ENCODE results near the gene TBC1D22B.

GRCh38 chr6:37347670-37348111 is 90.1 kb downstream of the TBC1D22B start:
- TF ChIP-seq CTCF (IDR thresholded peaks at IDR 0.05) (no peak), POLR2A (IDR thresholded peaks at IDR 0.05) (no peak), POLR2AphosphoS5 (IDR thresholded peaks at IDR 0.05) (no peak)
